Neural cell (in vitro differentiated cells): ENCODE results near the gene RALA.

Experiments used
- EZH2 ChIP-seq: fragments of 200-600, 300-800 bp; shearing (Covaris generic), sonication (generic); IDR thresholded peaks from 2 replicates; pipeline ENCODE4 v1.6.1; 2014; ENCODE audit warnings: antibody characterized with exemption, low read length, borderline replicate concordance, mild to moderate bottlenecking; ENCODE audit not compliant: insufficient read depth, poor library complexity, severe bottlenecking
- POLR2AphosphoS5 ChIP-seq: IDR thresholded peaks from 2 replicates; pipeline ENCODE4 v1.6.1; 2012
- TAF1 ChIP-seq: IDR thresholded peaks from 2 replicates; pipeline ENCODE4 v1.6.1; 2012; ENCODE audit warnings: low read depth
- TF ChIP-seq, protein P1 (sequence below): fragments of 450-650 bp; IDR thresholded peaks from 2 replicates; pipeline ENCODE4 v1.5.1; 2014; ENCODE audit warnings: antibody characterized with exemption, mild to moderate bottlenecking, moderate library complexity; ENCODE audit not compliant: poor library complexity, severe bottlenecking

DNA sequence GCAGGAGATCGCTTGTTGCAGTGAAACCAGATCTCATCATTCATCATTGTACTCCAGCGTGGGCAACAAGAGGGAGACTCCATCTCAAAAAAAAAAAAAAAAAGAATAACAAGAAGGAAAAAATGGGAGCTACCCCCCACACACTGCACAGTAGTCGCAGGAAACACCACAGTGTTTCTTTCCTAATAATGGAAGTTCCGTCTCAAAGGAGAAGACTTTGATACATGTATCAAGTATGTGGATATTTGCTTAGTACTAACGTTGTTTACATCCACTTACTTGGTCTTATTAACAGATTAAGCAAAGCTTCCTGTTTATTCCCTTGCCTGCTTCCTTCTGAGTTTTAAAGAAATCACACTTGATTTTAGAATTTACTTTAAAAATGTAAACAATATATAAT is 35.0 kb upstream of the RALA start:
- TF ChIP-seq, protein P1, sequence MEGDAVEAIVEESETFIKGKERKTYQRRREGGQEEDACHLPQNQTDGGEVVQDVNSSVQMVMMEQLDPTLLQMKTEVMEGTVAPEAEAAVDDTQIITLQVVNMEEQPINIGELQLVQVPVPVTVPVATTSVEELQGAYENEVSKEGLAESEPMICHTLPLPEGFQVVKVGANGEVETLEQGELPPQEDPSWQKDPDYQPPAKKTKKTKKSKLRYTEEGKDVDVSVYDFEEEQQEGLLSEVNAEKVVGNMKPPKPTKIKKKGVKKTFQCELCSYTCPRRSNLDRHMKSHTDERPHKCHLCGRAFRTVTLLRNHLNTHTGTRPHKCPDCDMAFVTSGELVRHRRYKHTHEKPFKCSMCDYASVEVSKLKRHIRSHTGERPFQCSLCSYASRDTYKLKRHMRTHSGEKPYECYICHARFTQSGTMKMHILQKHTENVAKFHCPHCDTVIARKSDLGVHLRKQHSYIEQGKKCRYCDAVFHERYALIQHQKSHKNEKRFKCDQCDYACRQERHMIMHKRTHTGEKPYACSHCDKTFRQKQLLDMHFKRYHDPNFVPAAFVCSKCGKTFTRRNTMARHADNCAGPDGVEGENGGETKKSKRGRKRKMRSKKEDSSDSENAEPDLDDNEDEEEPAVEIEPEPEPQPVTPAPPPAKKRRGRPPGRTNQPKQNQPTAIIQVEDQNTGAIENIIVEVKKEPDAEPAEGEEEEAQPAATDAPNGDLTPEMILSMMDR, result no peak
- TF ChIP-seq EZH2 (no peak), POLR2AphosphoS5 (no peak), TAF1 (no peak)
